DMS79 (cell line): ENCODE results near the gene DNAI1.
"Not testable (repeated sequence)": the region's sequence is repeated elsewhere in the genome, so short reads cannot be mapped to it uniquely, and the experiment has no call there.

Experiments
- DNase-seq: peaks from one replicate; lab custom pipeline; 2025; lab: John Stamatoyannopoulos, UW

Gene DNAI1

GRCh38 chr9:34458013-34458958 is at the start of gene DNAI1, which contains the start of gene FAM219A:
DNAI1 (plus strand) TSS chr9:34458805; CDS start chr9:34459006, 201 bp downstream.
FAM219A (minus strand) TSS chr9:34458570; CDS start chr9:34458263, 307 bp downstream.
- peak; percentile 97 for DNase-seq

GRCh38 chr9:34409154-34409553 is 49.5 kb upstream of the DNAI1 start:
- DNase-seq: no peak

- DNase-seq: no peak
Observed at GRCh38 chr9:34412336-34412735, 46.3 kb upstream of the DNAI1 start.

- no peak for DNase-seq
Observed at GRCh38 chr9:34413231-34413852, 45.3 kb upstream of the DNAI1 start.

- DNase-seq: peak; percentile 88
Observed at GRCh38 chr9:34417734-34418133, 40.9 kb upstream of the DNAI1 start.

- DNase-seq: no peak
Observed at GRCh38 chr9:34419716-34420504, 38.7 kb upstream of the DNAI1 start.

- no peak for DNase-seq
Observed at GRCh38 chr9:34426347-34427074, 32.1 kb upstream of the DNAI1 start.

- peak; percentile 69 for DNase-seq
Observed at GRCh38 chr9:34428325-34428958, 30.2 kb upstream of the DNAI1 start.

GRCh38 chr9:34430843-34431437 is 27.7 kb upstream of the DNAI1 start:
- peak; percentile 97 for DNase-seq

- DNase-seq: peak; percentile 58
Observed at GRCh38 chr9:34431667-34432066, 26.9 kb upstream of the DNAI1 start.

- DNase-seq: peak; percentile 55
Observed at GRCh38 chr9:34437006-34437925, 21.3 kb upstream of the DNAI1 start.

- DNase-seq: not testable (repeated sequence)
Observed at GRCh38 chr9:34437926-34438307, 20.7 kb upstream of the DNAI1 start.

- DNase-seq: not testable (repeated sequence)
Observed at GRCh38 chr9:34438465-34438864, 20.1 kb upstream of the DNAI1 start.

GRCh38 chr9:34440017-34440416 is 18.6 kb upstream of the DNAI1 start:
- DNase-seq: no peak

GRCh38 chr9:34442770-34443169 is 15.8 kb upstream of the DNAI1 start:
- DNase-seq: no peak

- DNase-seq: no peak
Observed at GRCh38 chr9:34443533-34443932, 15.1 kb upstream of the DNAI1 start.

GRCh38 chr9:34443976-34444375 is 14.6 kb upstream of the DNAI1 start:
- DNase-seq: no peak

- no peak for DNase-seq
Observed at GRCh38 chr9:34446468-34446891, 12.1 kb upstream of the DNAI1 start.

GRCh38 chr9:34446951-34447350 is 11.7 kb upstream of the DNAI1 start:
- no peak for DNase-seq

GRCh38 chr9:34450644-34451043 is 8.0 kb upstream of the DNAI1 start:
- no peak for DNase-seq
